Limb (tissue), 2 donors: ENCODE data around the gene CELSR1.

ENCODE experiments used
- DNase-seq, 2 donors: peaks; one replicate each; pipeline ENCODE4 v3.0.0-alpha.2; 2016; ENCODE audit errors: extremely low spot score in 2 of 2

The CELSR1 gene

DNA sequence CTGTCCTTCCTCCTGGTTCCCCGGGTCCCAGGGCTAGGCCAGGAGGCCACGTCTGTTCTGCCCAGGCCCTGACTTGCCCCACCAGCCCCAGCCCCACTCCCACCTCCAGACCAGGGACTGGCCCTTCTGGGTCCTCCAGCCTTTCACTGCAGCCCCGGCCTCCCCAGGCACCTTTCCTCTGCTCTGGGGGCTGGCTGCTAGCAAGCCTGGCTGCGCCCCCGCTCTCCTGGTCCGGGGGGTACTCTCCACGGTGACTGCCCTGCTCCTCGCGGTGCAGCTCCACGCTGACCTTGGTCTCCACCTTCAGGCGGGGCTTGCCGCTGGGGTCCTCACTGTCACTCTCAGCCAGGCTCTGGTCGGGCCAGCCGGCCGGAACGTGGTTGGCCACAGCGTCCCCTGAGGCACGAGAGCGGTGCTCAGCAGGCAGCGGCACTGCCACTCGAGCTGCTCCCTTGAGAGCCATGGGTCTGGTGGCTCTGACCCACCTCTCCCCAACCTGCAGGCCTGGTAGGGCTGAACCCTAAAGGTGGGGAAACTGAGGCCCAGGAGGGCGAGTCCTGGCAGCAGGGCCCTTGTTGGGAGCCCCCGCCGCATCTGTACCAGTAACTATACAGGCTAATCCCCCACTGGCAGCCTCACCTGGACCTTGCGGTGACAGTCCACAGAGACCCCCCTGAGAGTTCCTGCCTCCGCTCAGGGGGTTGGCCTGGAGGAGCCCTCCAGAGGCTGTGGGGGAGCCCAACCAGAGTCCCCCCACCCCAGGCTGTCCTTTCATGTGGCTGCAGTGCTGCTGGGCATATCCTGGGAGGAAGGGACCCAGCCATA is 172.9 kb downstream of the CELSR1 start:
- no peak for DNase-seq

DNA sequence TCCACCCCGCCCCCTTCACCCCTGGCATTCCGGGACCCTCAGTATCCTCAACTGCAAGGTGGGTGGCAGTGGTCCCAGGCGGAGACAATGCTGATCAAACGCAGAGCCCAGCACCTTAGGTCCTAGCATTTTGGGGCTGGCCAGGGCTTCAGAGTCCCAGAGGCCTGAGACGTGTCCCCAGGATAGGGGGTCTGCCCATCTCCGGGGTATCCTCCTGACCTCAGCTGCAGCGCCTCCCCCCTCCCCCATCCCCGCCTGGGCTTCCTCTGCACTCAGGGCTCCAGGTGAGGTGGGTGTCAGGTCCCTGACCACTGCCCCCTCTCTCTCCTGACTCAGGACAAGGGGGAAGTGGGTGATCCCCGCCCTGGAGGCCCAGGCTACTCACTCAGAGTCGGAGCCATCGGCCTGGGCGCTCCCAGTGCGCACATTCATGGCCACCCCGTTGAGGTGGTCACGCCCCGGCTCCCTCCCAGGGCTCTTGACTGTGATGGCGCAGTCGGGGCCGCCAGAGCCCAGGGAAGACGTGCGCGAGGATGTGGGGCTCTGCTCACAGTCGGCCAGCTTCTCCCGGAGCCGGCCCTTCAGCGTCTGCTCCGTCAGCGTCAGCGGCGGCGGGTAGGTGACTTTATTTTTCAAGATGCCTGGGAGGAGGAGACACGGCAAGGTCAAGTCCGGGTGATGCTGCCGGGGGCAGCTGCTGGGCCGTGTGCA is 173.7 kb downstream of the CELSR1 start:
- DNase-seq = no peak

DNA sequence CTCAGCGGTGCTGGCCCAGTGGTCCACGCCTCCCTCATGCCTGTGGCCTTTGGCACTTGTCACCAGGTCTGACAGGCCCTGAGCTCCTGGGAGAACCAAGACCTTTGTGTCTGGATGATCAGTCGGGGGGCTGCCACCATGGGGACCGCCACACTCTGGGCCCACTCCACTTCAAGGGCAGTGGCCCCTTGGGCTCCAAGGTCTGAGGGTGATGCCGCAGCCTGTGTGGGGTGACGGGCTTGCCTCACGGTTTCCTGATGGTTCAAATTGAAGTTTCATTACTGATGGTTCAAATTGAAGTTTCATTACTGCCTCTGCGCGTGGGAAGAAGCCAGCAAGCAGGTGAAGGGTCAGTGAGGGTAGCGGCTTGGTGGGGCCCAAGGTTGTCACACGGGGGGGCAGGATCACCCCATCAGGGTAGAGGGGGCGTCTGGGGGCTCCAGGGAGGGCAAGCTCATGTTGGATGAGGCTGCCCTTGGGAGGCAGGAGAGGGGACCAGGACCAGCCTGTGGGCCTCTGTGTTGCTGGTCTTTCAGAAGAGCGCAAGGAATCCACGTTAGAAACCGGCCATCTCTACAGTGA is 174.4 kb downstream of the CELSR1 start:
- no peak for DNase-seq

DNA sequence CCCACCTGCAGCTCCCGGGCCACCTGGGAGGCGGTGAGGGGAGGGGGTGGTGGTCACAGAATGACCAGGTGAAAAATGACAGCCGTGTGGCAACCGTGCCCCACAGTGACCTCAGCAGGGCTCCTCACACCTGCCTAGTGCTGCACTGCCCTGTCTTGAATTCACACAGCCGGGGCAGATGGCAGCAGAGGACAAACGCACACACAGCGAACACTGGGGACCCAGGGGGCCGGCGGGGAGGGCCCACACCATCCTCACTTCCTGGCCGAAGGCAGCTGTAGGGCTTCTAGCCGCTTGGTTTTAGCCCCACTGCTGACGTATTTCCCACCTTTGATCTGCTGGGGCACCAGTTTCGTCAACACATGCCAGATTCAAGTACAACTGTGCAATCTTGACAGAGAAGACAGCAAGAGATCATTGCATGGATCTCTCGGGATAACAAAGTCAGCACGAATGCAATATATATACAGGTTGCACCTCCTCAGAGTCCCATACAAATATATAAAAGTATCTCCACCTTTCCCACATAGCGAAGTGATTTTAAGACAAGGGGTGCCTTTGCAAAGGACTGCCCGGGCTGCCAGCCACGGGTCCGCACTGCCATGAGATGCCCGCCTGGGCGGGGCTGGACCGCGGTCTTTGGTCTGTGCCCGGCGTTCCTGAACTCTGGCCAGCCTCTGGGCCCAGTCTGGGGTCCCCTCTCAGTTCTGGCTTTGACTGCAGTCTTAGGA is 175.1 kb downstream of the CELSR1 start:
- DNase-seq = no peak

DNA sequence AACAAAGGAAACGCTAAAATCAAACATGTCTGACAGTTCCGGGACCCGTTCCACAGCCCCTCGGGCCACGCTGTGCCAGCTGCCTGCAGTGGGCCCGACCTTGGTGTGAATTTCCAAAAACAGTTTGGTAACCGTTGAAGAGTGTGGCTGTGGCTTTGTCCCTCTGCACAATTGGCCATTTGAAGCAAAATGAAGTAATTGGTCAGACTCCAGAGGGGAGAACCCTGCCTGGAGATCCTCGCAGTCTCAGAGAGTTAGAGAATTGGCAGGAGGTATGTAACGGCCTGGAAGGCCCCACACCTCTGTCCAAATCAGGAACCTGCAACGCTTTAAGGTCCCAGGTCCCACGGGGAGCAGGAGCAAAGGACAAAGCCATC is 175.6 kb downstream of the CELSR1 start:
- DNase-seq = no peak

DNA sequence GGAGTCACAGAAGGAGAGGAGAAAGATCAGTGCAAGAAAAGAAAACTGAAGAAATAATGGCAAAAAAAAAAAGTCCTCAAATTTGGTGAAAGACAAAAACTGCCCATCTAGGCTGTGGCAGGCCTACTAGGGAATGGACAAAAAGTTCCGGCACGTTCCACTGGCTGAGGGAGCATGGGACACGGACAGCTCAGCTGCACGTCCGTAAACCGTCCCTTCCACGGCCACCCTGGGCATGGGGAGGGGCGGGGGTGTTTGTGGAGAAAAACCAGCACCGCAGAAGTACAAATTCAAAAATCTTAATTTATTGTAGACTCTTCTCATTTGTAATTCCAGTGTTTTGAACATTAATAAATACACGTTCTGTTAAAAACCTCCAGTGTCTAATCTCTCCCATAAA is 176.5 kb downstream of the CELSR1 start:
- no peak for DNase-seq

DNA sequence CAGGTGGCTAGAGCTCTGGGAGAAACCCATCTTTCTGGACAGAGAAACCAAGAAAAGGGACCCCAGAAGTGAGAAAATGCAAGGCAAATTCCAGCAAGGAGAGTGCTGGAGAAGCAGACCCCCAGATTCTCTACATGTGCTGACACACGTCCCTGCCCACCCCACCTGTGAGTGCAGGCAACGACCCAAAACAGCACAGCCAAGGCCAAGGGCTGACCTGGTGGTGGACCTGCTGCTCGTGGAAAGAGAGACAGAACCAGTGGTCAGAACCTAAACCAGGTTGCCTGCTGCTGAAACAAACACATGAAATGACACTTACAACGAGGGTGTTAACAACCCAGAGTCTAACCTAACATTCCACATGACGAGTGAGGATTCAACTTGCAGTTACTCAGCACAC is 177.3 kb downstream of the CELSR1 start:
- no peak for DNase-seq

DNA sequence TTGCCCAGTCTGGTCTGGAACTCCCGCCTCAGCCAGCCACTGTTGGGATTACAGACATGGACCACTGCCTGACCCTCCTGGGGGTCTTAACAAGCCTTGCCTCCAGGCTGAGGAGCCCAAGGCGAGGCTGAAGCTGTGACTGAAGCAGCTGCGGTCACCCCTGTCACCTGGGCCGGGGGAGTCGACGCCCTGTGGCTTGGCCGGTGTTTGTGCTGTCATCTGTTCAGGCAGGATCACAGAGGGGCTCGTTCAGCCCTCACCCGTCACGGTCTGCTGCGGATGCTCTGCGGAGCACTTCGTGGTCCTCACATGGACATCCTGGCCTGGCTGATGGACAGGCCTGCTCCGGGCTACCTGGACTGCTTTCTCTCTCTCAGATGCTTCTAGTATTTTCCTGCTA is 178.1 kb downstream of the CELSR1 start:
- no peak for DNase-seq

DNA sequence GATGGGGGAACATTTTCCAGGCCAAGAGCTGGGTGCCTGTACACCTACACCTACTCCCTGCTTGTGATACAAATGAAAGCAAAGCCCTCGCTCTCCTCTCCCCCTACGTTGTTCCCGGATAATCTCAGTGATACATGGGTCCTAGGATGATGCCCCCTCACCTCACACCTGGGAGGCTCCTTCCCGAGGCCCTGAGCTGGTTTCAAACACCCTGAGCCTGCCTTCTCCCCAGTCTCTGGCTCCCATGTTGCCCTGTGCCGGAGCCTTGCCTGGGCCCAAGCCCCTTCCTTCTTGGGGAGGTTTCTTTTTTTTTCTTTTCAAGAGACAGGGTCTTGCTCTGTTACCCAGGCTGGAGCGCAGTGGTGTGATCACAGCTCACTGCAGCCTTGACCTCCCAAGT is 178.7 kb downstream of the CELSR1 start:
- no peak for DNase-seq

DNA sequence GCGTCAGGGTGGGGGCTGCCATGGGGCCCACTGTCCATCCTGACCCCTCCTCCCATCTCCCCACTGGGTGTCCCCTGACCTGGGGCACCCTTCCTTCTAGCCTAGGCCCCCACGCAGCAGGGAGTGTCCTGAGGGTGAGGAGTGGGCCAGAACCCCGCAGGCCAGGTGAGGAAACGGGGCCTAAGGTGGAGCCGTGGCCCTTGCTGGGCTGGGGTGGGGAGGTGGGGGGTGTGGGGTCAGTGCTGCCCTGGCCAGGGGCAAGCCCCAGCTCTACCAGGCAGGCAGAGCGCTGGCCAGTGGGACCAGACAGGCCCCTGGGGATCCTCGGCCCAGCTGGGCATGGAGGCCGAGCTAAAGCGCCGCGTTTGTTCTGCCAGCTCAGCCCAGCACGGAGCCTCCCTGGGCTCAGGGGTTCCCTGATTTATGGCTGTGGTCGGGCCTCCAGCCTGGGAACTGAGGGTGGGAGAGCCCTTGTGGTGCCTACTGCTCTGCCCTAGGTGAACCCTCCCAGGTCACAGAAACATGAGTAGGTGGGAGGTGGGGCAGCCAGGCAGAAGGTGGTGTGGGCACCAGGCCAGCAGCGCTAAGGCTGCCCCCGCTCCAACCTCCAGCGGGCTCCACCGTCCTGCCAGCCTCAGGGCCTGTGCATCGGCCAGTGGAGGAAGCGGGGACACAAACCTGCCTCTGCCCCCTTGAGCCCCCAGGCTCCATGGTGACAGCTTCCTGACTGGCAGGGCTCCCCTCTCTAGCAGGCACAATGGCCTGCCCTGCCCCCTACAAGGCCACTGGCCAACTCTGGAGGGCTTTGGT is 179.5 kb downstream of the CELSR1 start:
- no peak for DNase-seq

DNA sequence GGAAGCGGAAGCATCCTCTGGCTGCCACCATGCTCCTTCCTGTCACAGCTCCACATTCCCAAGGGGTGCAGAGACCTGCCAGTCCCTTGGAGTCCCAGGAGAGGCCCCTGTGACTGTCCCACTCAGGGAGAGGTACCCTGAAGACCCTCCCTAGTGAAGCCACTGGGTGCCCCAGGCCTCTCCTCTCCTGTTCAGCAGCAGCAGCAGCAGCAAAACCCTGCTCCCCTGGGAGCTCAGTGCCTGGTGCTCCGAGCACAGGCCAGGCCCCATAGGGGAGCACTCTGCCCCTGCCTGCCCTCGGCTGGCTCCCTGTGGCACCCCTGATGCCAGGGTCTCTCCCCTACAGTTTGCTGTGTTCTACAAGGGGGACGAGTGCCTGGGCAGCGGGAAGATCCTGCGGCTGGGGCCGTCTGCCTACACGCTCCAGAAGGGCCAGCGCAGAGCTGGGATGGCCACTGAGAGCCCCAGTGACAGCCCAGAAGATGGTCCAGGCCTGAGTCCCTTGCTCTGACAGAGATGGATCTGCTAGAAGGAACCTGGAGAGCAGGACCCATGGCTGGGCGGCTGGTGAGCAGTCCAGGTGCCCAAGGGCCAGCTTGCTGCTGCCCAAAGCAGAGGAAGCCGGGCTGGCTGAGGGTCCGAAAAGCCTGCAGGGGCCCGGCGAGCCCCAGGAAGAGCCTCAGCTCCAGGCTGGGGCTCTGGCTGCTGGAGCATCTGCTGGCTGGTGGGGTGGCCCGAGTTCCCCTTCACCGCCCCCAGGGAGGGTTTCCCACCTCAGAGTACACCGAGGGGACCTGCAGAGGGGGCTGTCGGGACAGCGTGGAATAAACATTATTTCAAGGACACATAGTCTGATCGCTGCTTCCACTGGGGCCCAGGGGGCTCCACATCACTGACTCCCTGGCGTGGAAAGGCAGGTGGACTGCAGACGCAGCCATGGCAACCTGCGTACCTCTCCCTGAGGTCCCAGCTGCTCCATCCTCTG is 180.6 kb downstream of the CELSR1 start:
- no peak for DNase-seq

DNA sequence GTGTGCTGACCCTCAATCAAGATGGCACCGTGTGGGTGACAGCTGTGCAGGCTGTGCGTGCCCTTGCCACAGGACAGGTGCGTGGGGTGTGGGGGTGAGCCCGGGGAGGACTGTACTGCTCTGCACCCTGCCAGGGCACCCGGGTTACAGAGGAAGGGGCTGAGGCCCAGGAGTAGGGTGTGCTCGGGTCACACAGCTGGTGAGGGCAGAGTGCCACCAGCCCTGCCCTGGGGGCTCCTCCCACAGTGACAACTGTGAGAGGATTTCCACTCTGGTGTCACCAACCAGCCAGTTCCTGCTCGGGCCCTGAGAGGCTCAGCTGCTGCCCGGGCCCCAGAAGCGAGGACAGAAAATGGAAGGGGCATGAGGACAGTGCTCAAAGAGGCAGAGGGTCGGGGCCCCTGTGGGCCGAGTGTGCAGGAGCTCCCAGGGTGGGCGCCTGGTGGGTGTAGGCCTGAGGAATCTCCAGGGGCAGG is 181.4 kb downstream of the CELSR1 start:
- peak in 1 of 2 donors; percentile 43 for DNase-seq

DNA sequence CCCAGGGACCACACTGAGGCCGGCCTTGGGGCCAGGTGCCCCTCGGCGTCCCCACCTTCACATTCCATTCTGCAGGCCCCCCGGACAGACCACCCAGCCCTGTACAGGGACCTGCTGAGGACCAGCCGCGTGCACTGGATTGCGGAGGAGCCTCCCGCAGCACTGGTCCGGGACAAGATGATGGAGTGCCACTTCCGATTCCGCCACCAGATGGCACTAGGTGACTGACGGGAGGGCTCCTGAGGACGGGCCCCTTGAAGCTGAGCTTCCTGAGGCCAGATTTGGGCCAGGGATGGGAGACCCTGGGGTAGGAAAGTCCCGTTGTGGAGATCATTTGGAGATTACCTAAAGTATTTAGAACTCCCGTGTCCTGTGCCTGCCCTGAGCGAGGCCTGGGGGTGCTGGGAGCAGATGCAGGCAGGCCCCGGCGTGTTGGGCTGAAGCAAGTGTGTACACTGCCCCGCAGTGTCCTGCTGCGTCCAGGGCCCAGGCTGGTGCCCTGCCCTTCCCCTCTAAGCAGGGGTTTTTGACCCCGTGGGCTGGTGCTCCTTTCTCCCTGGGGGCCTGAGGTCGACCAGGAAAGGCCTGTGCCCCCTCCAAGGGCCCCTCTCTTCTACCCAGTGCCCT is 181.9 kb downstream of the CELSR1 start:
- DNase-seq = peak; percentile 31 to 86

DNA sequence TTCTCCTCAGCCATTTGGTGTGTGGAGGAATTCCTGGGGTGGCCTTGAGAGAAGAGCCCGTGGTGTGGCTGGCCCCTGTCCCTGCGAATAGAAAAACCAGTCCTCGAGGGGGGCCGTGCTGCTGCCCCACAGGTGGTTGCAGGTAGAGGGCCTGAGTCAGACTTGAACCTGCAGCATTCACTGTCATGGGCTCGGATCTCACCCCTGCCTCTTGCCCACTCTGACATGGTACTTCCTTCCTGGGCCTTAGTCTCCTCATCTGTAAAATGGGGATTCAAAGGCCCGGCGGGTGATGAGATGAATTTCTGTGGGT is 182.5 kb downstream of the CELSR1 start:
- no peak for DNase-seq

DNA sequence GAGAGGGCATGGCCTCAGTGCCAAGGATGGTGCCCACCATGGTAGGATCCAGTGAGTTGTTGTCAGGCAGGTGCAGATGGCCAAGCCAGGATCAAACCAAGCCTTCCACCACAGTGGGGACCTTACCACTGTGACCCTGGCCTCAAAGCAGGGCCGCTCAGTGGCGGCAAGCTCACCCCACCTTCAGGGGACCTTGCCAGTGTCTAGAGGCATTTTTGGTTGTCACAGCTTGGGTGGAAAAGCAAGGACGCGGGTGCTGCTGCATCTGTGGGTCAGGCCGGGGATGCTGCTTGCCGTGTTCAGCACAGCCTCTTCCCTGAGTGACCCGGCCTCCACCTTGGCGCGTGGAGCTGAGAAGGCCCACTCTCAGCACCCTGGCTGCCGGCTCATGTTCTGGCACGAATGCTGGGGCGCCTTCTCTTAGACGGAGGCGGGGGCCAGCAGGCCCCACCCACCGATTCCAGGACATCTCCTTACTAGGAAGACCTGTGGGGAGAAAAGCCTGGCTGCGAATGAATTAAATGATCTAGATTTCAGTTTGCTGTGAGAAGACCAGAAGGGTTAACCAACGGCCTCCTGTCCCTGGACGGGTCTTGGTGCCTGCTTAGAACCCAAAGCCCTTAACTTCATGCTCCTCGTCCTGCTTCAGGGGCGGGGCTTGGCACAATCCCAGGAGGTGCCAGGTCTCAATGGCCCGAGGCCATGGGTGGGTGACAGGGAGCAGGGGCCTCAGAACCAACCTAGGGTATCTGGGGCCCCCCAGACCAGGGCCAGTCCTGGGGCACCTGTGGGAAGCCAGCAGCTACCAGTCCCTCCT is 183.0 kb downstream of the CELSR1 start:
- no peak for DNase-seq

DNA sequence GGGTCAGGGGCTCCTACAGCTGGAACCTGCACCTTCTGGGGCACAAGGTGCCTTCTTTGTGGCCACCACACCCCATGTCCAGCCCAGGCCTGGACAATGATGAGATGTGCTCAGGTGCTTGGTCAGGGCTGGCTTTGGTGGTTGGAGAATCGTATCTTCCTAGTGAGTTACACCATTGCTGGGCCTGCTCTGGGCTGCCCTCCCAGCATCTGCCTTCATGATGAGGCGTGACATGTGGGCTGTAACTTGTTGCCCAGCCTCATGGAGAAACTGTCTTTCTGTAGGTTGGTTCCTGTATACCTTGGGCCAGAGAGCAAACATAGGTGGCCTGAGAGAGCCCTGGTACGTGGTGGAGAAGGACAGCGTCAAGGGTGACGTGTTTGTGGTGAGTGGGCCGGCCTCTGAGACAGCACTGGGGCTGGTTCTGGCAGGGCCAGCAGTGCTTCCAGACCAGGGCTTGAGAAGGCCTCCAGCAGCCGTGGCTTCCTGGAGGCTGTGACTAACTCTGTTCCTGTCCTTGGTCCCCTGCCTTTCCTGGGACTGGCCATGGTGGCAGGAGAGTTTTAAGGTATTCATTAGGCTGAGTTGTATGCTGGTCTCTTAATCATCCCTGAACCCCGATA is 183.8 kb downstream of the CELSR1 start:
- DNase-seq = no peak

DNA sequence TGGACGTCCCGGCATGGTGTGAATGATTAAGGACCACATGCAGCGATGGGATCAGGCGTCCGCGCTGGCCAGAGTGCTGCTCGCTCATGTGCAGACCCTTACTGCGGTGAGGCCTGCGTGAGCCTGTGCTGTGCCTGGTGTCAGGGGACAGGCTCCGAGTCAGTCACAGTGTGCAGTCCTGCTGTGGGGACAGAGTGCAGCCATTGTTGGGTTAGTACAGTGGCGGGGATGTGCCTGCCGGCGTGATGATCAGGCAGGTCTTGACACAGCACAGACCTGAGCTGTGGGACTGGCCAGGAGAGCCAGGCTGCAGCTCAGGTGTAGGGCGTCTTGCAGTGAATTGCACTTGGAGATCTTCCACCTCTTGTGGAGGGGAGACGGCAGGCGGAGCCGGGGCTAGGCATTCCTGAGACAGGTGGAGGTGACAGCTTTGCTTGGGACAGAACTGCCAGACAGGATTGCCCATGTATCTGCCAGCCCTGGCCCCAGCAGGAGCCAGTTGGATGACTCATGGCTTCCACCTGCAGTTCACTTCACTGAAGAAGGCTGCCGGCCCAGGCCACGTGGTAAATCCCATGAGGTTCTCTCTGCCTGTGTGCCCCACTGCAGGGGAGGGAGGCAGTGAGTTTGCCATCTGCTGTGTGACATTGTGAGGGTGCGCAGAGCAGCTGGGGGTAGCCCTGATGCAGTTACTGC is 184.6 kb downstream of the CELSR1 start:
- no peak for DNase-seq

DNA sequence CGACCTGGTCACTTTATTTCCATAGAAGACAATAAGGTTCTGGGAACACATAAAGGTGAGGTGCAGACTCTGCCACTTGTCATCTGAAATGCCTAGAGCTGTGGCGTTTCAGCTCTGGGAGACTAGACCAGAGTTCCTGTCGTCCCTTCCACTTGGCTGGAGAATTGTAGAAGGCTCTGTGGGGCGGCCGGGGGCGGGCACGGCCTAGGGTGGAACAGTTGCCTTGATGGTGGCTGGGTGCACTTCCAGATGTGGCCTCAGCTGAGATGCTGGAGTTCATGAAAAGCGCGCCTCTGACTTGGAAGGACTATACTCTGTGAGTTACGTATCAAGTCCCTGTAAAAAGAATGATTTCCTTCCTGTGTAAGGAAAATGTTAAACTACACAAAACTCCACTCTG is 185.1 kb downstream of the CELSR1 start:
- DNase-seq = no peak
